GM20000 (cell line): Measurements from ENCODE around the gene MAVS.

ENCODE experiments used
- DNase-seq: peaks from one replicate; pipeline ENCODE4 v3.0.0; 2012; ENCODE audit warnings: low spot score
- TF ChIP-seq, protein P1 (sequence below): IDR thresholded peaks from 2 replicates; pipeline ENCODE4 v1.5.1; 2012; ENCODE audit warnings: mild to moderate bottlenecking, control low read depth; ENCODE audit errors: extremely low read depth, missing control alignments

MAVS gene

DNA sequence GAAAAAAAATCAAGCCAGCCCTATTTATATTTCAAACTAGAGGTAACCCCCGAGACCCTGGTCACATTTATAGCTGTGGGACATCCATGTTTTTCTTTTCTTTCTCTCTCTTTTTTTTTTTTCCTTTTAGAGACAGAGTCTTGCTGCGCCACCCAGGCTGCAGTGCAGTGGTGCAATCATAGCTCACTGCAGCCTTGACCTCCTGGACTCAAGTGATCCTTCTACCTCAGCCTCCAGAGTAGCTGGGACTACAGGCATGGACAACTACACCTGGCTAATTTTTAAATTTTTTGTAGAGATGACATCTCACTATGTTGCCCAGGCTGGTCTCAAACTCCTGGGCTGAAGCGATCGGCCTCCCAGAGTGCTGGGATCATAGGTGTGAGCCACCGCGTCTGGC is 12.1 kb downstream of the MAVS start:
- no peak for DNase-seq
- TF ChIP-seq, protein P1, sequence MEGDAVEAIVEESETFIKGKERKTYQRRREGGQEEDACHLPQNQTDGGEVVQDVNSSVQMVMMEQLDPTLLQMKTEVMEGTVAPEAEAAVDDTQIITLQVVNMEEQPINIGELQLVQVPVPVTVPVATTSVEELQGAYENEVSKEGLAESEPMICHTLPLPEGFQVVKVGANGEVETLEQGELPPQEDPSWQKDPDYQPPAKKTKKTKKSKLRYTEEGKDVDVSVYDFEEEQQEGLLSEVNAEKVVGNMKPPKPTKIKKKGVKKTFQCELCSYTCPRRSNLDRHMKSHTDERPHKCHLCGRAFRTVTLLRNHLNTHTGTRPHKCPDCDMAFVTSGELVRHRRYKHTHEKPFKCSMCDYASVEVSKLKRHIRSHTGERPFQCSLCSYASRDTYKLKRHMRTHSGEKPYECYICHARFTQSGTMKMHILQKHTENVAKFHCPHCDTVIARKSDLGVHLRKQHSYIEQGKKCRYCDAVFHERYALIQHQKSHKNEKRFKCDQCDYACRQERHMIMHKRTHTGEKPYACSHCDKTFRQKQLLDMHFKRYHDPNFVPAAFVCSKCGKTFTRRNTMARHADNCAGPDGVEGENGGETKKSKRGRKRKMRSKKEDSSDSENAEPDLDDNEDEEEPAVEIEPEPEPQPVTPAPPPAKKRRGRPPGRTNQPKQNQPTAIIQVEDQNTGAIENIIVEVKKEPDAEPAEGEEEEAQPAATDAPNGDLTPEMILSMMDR, result no peak

DNA sequence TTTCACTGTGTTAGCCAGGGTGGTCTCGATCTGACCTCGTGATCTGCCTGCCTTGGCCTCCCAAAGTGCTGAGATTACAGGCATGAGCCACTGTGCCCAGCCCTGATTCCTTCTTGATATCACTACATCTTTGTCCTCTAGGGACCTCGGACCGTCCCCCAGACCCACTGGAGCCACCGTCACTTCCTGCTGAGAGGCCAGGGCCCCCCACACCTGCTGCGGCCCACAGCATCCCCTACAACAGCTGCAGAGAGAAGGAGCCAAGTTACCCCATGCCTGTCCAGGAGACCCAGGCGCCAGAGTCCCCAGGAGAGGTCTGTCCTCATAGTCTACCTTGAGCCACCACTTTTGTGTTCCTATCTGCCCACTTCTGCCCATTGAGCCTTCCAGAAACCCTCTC is 14.6 kb downstream of the MAVS start:
- TF ChIP-seq, protein P1, result no peak

DNA sequence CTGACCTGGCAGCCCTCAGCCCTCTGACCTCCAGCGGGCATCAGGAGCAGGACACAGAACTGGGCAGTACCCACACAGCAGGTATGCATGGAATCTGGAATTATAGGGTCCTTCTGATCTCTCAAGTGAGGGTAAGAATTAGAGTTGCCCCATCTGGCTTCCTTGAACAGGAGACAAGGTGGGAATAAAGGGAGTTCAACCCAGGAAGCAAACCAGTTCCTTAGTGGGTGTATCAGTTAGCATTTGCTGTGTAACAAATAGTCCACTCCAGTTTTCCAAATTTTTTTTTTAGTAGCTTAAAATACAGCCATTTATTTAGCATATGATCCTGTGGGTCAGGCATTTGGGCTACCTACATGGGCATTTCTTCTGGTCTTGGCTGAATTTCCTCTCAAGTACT is 15.7 kb downstream of the MAVS start:
- no peak for DNase-seq
- TF ChIP-seq, protein P1, result no peak

More for the DNA sequence above, 14.6 kb downstream of the MAVS start:
- no peak for DNase-seq

DNA sequence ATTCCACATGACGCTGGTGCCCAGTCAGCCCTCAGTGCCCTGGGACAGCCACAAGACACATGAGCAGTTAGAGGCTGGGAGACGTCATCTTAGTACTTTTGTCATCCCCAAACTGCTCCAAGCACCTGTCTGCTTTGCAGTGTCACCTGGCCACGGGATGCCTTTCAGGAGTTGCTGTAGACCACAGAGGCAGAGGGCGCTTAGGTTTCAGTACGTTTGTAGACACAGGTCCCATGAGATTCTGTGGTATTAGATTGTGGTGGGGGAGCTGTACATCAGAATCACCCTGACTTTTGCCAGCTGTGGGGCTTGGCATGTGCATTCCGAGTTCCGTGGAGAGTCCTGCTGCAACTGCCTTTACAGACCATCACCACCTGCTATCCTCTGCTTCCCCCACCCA is 16.7 kb downstream of the MAVS start:
- TF ChIP-seq, protein P1, result no peak
- DNase-seq, result no peak

DNA sequence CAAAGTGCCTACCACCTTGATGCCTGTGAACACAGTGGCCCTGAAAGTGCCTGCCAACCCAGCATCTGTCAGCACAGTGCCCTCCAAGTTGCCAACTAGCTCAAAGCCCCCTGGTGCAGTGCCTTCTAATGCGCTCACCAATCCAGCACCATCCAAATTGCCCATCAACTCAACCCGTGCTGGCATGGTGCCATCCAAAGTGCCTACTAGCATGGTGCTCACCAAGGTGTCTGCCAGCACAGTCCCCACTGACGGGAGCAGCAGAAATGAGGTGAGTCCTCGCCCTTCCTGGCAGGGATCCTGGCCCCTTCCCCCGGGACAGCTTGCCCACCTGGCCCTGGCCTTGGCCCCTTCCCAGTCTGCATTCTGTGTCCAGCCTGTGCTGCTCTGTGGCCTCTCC is 17.9 kb downstream of the MAVS start:
- DNase-seq, result no peak
- TF ChIP-seq, protein P1, result no peak

DNA sequence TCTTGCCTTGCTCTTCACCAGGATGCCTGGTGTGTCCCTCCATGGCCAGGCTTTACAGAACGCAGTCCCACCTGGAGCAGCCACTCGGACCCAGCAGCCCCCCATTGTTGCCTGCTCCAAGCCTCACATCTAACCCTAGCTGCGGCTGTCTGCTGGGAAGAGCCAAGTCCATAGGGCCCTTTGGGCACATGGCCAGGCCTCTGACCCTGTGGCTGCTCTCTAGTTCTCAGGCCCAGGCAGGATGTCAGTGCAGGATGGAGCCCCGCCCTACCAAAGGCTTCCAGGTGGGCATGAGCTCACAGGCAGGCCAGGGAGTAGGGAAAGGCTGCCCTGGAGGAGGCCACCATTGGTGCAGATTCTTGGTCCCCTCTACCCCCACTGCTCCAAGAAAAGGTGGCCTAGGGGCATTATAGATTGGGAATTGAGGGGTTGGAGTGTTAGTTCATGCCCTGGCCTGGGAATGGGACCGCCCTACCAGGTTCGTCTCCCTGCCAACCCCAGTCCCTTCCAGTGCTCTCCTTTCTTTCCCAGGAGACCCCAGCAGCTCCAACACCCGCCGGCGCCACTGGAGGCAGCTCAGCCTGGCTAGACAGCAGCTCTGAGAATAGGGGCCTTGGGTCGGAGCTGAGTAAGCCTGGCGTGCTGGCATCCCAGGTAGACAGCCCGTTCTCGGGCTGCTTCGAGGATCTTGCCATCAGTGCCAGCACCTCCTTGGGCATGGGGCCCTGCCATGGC is 18.7 kb downstream of the MAVS start:
- TF ChIP-seq, protein P1, result no peak
- no peak for DNase-seq

DNA sequence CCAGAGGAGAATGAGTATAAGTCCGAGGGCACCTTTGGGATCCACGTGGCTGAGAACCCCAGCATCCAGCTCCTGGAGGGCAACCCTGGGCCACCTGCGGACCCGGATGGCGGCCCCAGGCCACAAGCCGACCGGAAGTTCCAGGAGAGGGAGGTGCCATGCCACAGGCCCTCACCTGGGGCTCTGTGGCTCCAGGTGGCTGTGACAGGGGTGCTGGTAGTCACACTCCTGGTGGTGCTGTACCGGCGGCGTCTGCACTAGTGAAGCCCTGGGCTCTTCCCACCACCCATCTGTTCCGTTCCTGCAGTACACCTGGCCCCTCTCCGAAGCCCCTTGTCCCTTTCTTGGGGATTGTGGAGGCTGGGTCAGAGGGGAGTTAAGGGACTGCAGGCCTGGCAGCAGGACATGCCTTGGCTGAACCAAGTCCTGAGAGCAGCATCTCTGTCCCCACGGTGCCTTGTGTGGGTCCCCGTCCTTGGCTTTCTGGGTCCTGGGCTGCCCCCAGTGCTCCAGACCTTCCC is 19.3 kb downstream of the MAVS start:
- no peak for DNase-seq
- TF ChIP-seq, protein P1, result no peak
